Measurements from ENCODE around the gene DOK6. TPM values are rescaled to one million over a fixed set of nuclear protein-coding genes. Genes with fewer than 3 reads are reported as not detected.

The DOK6 gene
- total and polyA plus RNA-seq, 2 donors (not counting 1 experiment from before 2014, with no cell fraction given): not detected

DNA sequence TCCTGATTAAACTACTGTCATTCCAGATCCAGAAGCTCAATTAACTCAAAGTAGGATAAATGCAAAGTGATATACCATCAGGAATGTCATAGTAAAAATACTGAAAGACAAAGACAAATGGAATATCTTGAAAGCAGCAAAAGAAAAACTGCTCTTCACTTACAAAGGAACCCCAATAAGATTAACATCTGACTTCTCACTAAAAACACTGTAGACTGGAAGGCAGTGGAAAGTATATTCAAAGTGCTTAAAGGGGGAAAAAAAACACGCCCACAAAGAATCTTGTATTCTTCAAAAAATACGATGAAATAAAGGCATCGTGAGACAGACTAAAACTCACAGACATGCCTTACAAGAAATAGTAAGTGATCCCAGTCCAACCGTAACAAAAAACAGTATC, 195.7 kb downstream of the DOK6 start:
- Histone ChIP-seq H3K27ac (ENCODE audit: low read length in 2 of 2) (no peak overlapping the region), H2AFZ (ENCODE audit: insufficient read depth, low read depth, low read length, poor library complexity, severe bottlenecking) (no peak overlapping the region), H3K9me3 (ENCODE audit: control extremely low read depth in 1 of 3, control insufficient read depth in 2 of 3, insufficient read depth in 1 of 3, low read length in 2 of 3) (no peaks in the 10 kb centered on the region), H3K27me3 (replicated peaks in 1 of 4; ENCODE audit: control extremely low read depth in 1 of 4, control insufficient read depth in 3 of 4, insufficient read depth in 4 of 4, low read length in 3 of 4) (no peaks in the 10 kb centered on the region), H3K4me1 (ENCODE audit: control insufficient read depth in 2 of 2, insufficient read depth in 2 of 2, low read length in 2 of 2) (no peaks in the 10 kb centered on the region), H3K4me2 (replicated peaks; ENCODE audit: low read depth, low read length, poor library complexity, severe bottlenecking) (no peak overlapping the region), H3K79me2 (ENCODE audit: control insufficient read depth, insufficient read depth, low read length) (no peaks in the 10 kb centered on the region), H3K9ac (ENCODE audit: low read length) (no peak overlapping the region), H4K20me1 (ENCODE audit: control insufficient read depth, insufficient read depth, low read length, poor library complexity, severe bottlenecking) (no peaks in the 10 kb centered on the region), H3K4me3 (ENCODE audit: control extremely low read depth in 1 of 5, extremely low read depth in 1 of 5, insufficient read depth in 1 of 5, low read depth in 2 of 5, low read length in 4 of 5) (no peak overlapping the region), H3K36me3 (replicated peaks in 1 of 2; ENCODE audit: control extremely low read depth in 1 of 2, control insufficient read depth in 1 of 2, extremely low read depth in 1 of 2, insufficient read depth in 2 of 2, low read length in 1 of 2) (no peaks in the 10 kb centered on the region)
- no peaks in the 10 kb centered on the region for H3K4me1 Mint-ChIP-seq
- H3K27ac Mint-ChIP-seq: no peak overlapping the region
- TF ChIP-seq, protein P1, sequence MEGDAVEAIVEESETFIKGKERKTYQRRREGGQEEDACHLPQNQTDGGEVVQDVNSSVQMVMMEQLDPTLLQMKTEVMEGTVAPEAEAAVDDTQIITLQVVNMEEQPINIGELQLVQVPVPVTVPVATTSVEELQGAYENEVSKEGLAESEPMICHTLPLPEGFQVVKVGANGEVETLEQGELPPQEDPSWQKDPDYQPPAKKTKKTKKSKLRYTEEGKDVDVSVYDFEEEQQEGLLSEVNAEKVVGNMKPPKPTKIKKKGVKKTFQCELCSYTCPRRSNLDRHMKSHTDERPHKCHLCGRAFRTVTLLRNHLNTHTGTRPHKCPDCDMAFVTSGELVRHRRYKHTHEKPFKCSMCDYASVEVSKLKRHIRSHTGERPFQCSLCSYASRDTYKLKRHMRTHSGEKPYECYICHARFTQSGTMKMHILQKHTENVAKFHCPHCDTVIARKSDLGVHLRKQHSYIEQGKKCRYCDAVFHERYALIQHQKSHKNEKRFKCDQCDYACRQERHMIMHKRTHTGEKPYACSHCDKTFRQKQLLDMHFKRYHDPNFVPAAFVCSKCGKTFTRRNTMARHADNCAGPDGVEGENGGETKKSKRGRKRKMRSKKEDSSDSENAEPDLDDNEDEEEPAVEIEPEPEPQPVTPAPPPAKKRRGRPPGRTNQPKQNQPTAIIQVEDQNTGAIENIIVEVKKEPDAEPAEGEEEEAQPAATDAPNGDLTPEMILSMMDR (IDR thresholded peaks at IDR 0.05): no peak
- no peak for TF ChIP-seq EZH2 (IDR thresholded peaks at IDR 0.05; ENCODE audit: borderline replicate concordance, insufficient read depth, low read depth, low read length, poor library complexity, severe bottlenecking)
- H3K27me3 Mint-ChIP-seq: no peaks in the 10 kb centered on the region
- intact Hi-C loops (cut with micrococcal nuclease): no loop called here
- ChIA-PET POLR2A (no interaction called here), CTCF (no interaction called here)
- no peak overlapping the region for H3K4me3 Mint-ChIP-seq
- no CpG with 5 or more reads among the region's 4 CpGs for WGBS (ENCODE audit: insufficient coverage)
- H3K9me3 Mint-ChIP-seq (ENCODE audit: insufficient read depth): peaks cover 2% of the 10 kb centered on the region
- no peak for DNase-seq
- ATAC-seq (ENCODE audit: low read depth): no peak

DNA sequence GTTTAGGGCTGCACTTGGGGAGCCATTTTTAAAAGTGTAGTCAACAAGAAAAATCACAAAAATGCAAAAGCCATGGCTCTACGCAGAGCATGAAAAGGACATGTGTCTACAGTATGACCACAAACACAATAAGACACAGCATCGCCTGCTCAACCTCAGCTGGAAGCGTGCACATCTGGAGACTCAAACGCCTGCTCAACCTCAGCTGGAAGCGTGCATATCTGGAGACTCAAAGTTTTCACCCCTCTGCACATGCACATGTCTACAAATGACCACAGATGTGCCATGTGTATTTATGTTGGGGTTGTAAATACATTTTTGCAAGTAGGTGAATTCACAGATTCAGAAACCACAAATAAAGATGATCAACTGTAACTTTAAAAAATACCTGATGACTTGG, 196.9 kb downstream of the DOK6 start:
- no peak overlapping the region for H3K4me2 ChIP-seq (replicated peaks; ENCODE audit: low read depth, low read length, poor library complexity, severe bottlenecking)
- DNase-seq (no peak), ATAC-seq (ENCODE audit: low read depth) (no peak)
- no peaks in the 10 kb centered on the region for H3K9me3 ChIP-seq (ENCODE audit: control extremely low read depth in 1 of 3, control insufficient read depth in 2 of 3, insufficient read depth in 1 of 3, low read length in 2 of 3)
- no peak overlapping the region for H3K4me3 ChIP-seq (ENCODE audit: control extremely low read depth in 1 of 5, extremely low read depth in 1 of 5, insufficient read depth in 1 of 5, low read depth in 2 of 5, low read length in 4 of 5)
- no peaks in the 10 kb centered on the region for H3K27me3 ChIP-seq (replicated peaks in 1 of 4; ENCODE audit: control extremely low read depth in 1 of 4, control insufficient read depth in 3 of 4, insufficient read depth in 4 of 4, low read length in 3 of 4)
- H3K9ac ChIP-seq (ENCODE audit: low read length): no peak overlapping the region
- CTCF ChIA-PET: no interaction called here
- Mint-ChIP-seq H3K4me3 (no peak overlapping the region), H3K27me3 (no peaks in the 10 kb centered on the region), H3K27ac (no peak overlapping the region), H3K4me1 (no peaks in the 10 kb centered on the region), H3K9me3 (ENCODE audit: insufficient read depth) (peaks cover 2% of the 10 kb centered on the region)
- intact Hi-C loops (cut with micrococcal nuclease): no loop called here
- H4K20me1 ChIP-seq (ENCODE audit: control insufficient read depth, insufficient read depth, low read length, poor library complexity, severe bottlenecking): no peaks in the 10 kb centered on the region
- 100% methylated on average over 3 of the region's 5 CpGs for WGBS (ENCODE audit: insufficient coverage)
- POLR2A ChIA-PET: no interaction called here
- no peak overlapping the region for H2AFZ ChIP-seq (ENCODE audit: insufficient read depth, low read depth, low read length, poor library complexity, severe bottlenecking)
- no peak overlapping the region for H3K27ac ChIP-seq (ENCODE audit: low read length in 2 of 2)
- H3K79me2 ChIP-seq (ENCODE audit: control insufficient read depth, insufficient read depth, low read length): no peaks in the 10 kb centered on the region
- H3K4me1 ChIP-seq (ENCODE audit: control insufficient read depth in 2 of 2, insufficient read depth in 2 of 2, low read length in 2 of 2): no peaks in the 10 kb centered on the region
- TF ChIP-seq, protein P1 (IDR thresholded peaks at IDR 0.05): no peak
- no peak for TF ChIP-seq EZH2 (IDR thresholded peaks at IDR 0.05; ENCODE audit: borderline replicate concordance, insufficient read depth, low read depth, low read length, poor library complexity, severe bottlenecking)
- H3K36me3 ChIP-seq (replicated peaks in 1 of 2; ENCODE audit: control extremely low read depth in 1 of 2, control insufficient read depth in 1 of 2, extremely low read depth in 1 of 2, insufficient read depth in 2 of 2, low read length in 1 of 2): no peaks in the 10 kb centered on the region

All from B cell (primary cell).